ENCODE data around the gene FOXK1.

DNA sequence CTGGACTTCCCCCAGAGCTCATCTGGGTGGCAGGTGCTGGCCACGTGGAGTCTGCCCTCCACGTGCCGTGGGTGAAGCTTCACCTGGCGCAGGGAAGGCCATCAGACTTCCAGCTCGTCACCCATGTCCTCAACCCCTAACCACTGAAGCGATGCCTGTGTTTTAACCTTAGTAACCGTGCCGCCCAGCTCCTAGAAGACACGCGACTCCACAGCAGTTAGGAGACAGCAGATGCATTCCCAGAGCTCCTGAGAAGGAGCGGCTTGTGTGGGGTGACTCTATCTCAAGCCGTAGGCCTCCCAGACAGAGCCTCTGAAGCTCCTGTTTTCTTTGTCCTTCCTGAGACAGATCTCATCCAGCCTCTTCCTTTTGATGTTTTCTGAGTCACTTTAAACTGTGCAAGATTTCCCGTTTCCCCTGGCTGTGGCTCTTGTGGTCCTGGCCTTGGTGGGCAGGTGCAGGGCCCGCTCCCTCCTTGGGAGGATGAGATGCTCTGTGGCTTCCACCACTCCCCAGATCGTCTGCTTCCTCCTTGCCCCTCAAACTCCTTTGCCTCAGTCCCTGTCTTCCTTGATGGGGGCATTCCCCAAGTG, 51.9 kb downstream of the FOXK1 start:
- no peak for TF ChIP-seq POLR2AphosphoS5 (IDR thresholded peaks at IDR 0.05; ENCODE audit: borderline replicate concordance, low read depth, low read length)
- no peak for TF ChIP-seq EZH2 (IDR thresholded peaks at IDR 0.05)
- no peak for TF ChIP-seq FOXP2 (optimal IDR thresholded peaks at IDR 0.05; ENCODE audit: control extremely low read depth, extremely low read length, insufficient read depth)
